GM21447 (cell line): ENCODE data around the gene CHRNA5.

Experiments used
- ATAC-seq: cut with Tn5 transposase; IDR thresholded peaks from one replicate; pipeline ENCODE4 v1.9.1; 2021; ENCODE audit not compliant: unreplicated experiment

CHRNA5 gene

GRCh38 chr15:78636378-78636859 is 71.1 kb downstream of the CHRNA5 start:
- no peak for ATAC-seq

- ATAC-seq = no peak
These were observed 72.6 kb downstream of the CHRNA5 start for GRCh38 chr15:78637776-78638435.

GRCh38 chr15:78638658-78639314 is 73.5 kb downstream of the CHRNA5 start:
- no peak for ATAC-seq

- ATAC-seq = no peak
These were observed 75.3 kb downstream of the CHRNA5 start for GRCh38 chr15:78640527-78641101.

GRCh38 chr15:78641102-78641748 is 75.9 kb downstream of the CHRNA5 start, which contains the start of gene CHRNB4:
TSS of gene CHRNB4 (minus strand) at chr15:78641210. CDS start at chr15:78641133, 77 bp downstream.
- ATAC-seq = no peak

DNA sequence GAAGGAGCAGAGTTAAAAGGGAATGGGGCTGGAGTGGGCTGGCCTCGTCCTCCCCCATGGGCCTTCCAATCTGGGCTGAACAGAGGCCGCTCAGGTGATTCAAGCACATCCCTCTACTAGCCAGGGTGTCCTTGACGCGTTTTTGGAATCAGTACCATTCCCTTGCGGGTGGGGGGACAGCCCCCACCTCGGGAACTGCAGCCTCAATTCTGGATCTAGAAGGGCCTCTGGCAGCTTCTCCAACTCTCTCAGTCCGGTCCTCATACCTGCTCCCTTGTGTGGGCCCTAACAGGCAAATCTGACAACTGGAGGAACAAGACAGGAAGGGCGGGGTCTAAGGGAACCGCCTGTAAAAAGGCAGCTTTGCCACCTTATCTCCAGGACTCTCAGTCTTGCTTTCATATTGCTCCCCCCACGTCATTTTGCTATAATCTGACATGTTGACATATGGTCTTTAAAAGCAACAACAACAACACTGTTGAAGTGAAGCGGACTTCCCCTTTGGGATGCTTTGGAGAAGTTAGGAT is 76.5 kb downstream of the CHRNA5 start:
- no peak for ATAC-seq

GRCh38 chr15:78642331-78642730 is 77.0 kb downstream of the CHRNA5 start:
- no peak for ATAC-seq
